HepG2 (cell line): Measurements from ENCODE around the gene BCAT1.

Experiments used
- KAT8 ChIP-seq: IDR thresholded peaks from 2 replicates; pipeline ENCODE4 v1.6.1; 2016; ENCODE audit warnings: missing genetic modification reagents, missing compliant biosample characterization
- SP1 ChIP-seq, 2 experiments: fragments of 450-650 bp in 1 of 2; sonication (generic) in 1 of 2; formaldehyde crosslinking in 1 of 2; IDR thresholded peaks; 2 replicates each; pipeline versions ENCODE4 v1.4.0 to v1.6.1; 2016 to 2020; ENCODE audit warnings: missing genetic modification reagents in 1 of 2
- TOE1 ChIP-seq: sonication (generic); formaldehyde crosslinking; IDR thresholded peaks from 2 replicates; pipeline ENCODE4 v1.4.0; 2020; ENCODE audit warnings: mild to moderate bottlenecking, missing genetic modification reagents
- ZNF331 ChIP-seq: sonication (generic); formaldehyde crosslinking; IDR thresholded peaks from 2 replicates; pipeline ENCODE4 v1.4.0; 2020; ENCODE audit warnings: missing genetic modification reagents
- TF ChIP-seq, protein P1 (sequence below): sonication (generic); formaldehyde crosslinking; IDR thresholded peaks from 2 replicates; pipeline ENCODE4 v1.5.0; 2020; ENCODE audit warnings: mild to moderate bottlenecking, missing genetic modification reagents, moderate library complexity
- TF ChIP-seq, protein P2 (sequence below): IDR thresholded peaks from 2 replicates; pipeline ENCODE4 v1.6.1; 2012; ENCODE audit warnings: inconsistent platforms
- TF ChIP-seq, protein P3 (sequence below): sonication (generic); formaldehyde crosslinking; IDR thresholded peaks from 2 replicates; pipeline ENCODE4 v1.4.0; 2020; ENCODE audit warnings: missing genetic modification reagents

GRCh38 chr12:24902511-24903328, 46.2 kb downstream of the BCAT1 start:
- TF ChIP-seq, protein P1, sequence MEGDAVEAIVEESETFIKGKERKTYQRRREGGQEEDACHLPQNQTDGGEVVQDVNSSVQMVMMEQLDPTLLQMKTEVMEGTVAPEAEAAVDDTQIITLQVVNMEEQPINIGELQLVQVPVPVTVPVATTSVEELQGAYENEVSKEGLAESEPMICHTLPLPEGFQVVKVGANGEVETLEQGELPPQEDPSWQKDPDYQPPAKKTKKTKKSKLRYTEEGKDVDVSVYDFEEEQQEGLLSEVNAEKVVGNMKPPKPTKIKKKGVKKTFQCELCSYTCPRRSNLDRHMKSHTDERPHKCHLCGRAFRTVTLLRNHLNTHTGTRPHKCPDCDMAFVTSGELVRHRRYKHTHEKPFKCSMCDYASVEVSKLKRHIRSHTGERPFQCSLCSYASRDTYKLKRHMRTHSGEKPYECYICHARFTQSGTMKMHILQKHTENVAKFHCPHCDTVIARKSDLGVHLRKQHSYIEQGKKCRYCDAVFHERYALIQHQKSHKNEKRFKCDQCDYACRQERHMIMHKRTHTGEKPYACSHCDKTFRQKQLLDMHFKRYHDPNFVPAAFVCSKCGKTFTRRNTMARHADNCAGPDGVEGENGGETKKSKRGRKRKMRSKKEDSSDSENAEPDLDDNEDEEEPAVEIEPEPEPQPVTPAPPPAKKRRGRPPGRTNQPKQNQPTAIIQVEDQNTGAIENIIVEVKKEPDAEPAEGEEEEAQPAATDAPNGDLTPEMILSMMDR = no peak
- TF ChIP-seq, protein P2, sequence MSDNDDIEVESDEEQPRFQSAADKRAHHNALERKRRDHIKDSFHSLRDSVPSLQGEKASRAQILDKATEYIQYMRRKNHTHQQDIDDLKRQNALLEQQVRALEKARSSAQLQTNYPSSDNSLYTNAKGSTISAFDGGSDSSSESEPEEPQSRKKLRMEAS = no peak
- TF ChIP-seq ZNF331 (no peak), KAT8 (CRISPR knock-in tag) (no peak), TOE1 (no peak), SP1 (IDR thresholded peaks at IDR 0.05) (no peak), SP1 (CRISPR knock-in tag; IDR thresholded peaks at IDR 0.05) (no peak)
- TF ChIP-seq, protein P3, sequence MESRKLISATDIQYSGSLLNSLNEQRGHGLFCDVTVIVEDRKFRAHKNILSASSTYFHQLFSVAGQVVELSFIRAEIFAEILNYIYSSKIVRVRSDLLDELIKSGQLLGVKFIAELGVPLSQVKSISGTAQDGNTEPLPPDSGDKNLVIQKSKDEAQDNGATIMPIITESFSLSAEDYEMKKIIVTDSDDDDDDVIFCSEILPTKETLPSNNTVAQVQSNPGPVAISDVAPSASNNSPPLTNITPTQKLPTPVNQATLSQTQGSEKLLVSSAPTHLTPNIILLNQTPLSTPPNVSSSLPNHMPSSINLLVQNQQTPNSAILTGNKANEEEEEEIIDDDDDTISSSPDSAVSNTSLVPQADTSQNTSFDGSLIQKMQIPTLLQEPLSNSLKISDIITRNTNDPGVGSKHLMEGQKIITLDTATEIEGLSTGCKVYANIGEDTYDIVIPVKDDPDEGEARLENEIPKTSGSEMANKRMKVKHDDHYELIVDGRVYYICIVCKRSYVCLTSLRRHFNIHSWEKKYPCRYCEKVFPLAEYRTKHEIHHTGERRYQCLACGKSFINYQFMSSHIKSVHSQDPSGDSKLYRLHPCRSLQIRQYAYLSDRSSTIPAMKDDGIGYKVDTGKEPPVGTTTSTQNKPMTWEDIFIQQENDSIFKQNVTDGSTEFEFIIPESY (CRISPR knock-in tag) = no peak
